ENCODE data around the gene KLB. TPM values are rescaled to one million over a fixed set of nuclear protein-coding genes. Genes with fewer than 3 reads are reported as not detected.
"Not testable (repeated sequence)": the region's sequence is repeated elsewhere in the genome, so short reads cannot be mapped to it uniquely, and the experiment has no call there.

KLB gene
- total RNA-seq = not detected in 2 replicates

DNA sequence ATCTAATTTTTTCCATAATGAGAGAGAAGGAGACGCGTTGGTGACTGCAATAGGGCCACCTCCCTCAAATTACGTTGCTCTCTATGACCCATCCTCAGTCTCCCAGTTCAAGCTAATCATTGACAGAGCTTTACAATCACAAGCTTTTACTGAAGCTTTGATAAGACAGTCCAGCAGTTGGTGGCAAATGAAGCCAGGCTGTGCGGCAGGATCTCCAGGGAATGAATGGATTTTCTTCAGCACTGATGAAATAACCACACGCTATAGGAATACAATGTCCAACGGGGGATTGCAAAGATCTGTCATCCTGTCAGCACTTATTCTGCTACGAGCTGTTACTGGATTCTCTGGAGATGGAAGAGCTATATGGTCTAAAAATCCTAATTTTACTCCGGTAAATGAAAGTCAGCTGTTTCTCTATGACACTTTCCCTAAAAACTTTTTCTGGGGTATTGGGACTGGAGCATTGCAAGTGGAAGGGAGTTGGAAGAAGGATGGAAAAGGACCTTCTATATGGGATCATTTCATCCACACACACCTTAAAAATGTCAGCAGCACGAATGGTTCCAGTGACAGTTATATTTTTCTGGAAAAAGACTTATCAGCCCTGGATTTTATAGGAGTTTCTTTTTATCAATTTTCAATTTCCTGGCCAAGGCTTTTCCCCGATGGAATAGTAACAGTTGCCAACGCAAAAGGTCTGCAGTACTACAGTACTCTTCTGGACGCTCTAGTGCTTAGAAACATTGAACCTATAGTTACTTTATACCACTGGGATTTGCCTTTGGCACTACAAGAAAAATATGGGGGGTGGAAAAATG lies at the start of gene KLB:
Gene KLB (plus strand): TSS at position 168 of the 821 bp plus-strand sequence. CDS start 20 bp downstream, at position 188.
- H2AFZ ChIP-seq (ENCODE audit: low read length) = peak within 1 kb of the TSS; percentile 16
- peak within 1 kb of the TSS; percentile 52 for H3K4me2 ChIP-seq (ENCODE audit: insufficient read depth, low read length)
- H3K4me1 ChIP-seq (ENCODE audit: insufficient read depth, low read length) = peaks cover 3% of the 10 kb centered on the region
- H3K36me3 ChIP-seq (ENCODE audit: insufficient read depth, low read length) = no peaks in the 10 kb centered on the region
- H3K4me3 ChIP-seq (ENCODE audit: insufficient read depth, low read length) = peak within 1 kb of the TSS; percentile 4
- TF ChIP-seq, protein P1, sequence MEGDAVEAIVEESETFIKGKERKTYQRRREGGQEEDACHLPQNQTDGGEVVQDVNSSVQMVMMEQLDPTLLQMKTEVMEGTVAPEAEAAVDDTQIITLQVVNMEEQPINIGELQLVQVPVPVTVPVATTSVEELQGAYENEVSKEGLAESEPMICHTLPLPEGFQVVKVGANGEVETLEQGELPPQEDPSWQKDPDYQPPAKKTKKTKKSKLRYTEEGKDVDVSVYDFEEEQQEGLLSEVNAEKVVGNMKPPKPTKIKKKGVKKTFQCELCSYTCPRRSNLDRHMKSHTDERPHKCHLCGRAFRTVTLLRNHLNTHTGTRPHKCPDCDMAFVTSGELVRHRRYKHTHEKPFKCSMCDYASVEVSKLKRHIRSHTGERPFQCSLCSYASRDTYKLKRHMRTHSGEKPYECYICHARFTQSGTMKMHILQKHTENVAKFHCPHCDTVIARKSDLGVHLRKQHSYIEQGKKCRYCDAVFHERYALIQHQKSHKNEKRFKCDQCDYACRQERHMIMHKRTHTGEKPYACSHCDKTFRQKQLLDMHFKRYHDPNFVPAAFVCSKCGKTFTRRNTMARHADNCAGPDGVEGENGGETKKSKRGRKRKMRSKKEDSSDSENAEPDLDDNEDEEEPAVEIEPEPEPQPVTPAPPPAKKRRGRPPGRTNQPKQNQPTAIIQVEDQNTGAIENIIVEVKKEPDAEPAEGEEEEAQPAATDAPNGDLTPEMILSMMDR (IDR thresholded peaks at IDR 0.05; ENCODE audit: extremely low read depth, low read depth, low read length) = no peak
- no peaks in the 10 kb centered on the region for H3K27me3 ChIP-seq (ENCODE audit: insufficient read depth, low read length)
- H3K9me3 ChIP-seq (ENCODE audit: low read depth, low read length) = no peaks in the 10 kb centered on the region
- no peaks in the 10 kb centered on the region for H3K79me2 ChIP-seq (ENCODE audit: insufficient read depth, low read length)
- no peaks in the 10 kb centered on the region for H4K20me1 ChIP-seq (ENCODE audit: insufficient read depth, low read length)
- DNase-seq (ENCODE audit: insufficient read length, low spot score, missing footprints) = no peak
- H3K27ac ChIP-seq (ENCODE audit: low read depth, low read length) = no peak within 1 kb of the TSS

DNA sequence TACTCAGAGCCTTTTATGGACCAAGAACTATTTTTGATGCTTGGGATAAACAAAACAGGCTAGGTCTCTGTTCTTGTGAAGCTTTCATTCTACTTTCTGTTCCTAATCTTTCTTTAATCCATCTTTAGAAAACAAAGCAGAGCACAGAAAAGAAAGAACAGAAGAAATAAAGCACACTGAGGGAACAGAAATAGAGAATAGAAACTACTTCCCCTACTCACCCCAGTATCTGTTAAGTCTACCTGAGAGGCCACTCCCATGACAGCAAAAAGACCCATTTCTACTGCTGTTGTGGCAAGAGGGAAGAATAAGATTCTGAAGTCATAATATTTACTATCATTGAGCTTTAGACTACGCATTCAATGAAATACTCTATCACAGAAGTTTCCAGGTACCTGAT lies 49.7 kb upstream of the KLB start:
- no peak overlapping the region for H3K4me3 ChIP-seq (ENCODE audit: insufficient read depth, low read length)
- no peaks in the 10 kb centered on the region for H3K36me3 ChIP-seq (ENCODE audit: insufficient read depth, low read length)
- H3K27ac ChIP-seq (ENCODE audit: low read depth, low read length) = no peak overlapping the region
- H3K9me3 ChIP-seq (ENCODE audit: low read depth, low read length) = no peaks in the 10 kb centered on the region
- H3K79me2 ChIP-seq (ENCODE audit: insufficient read depth, low read length) = peaks cover 89% of the 10 kb centered on the region
- H4K20me1 ChIP-seq (ENCODE audit: insufficient read depth, low read length) = no peaks in the 10 kb centered on the region
- DNase-seq (ENCODE audit: insufficient read length, low spot score, missing footprints) = no peak
- peaks cover 24% of the 10 kb centered on the region for H3K4me1 ChIP-seq (ENCODE audit: insufficient read depth, low read length)
- H3K27me3 ChIP-seq (ENCODE audit: insufficient read depth, low read length) = no peaks in the 10 kb centered on the region
- peak overlapping the region; percentile 43 for H3K4me2 ChIP-seq (ENCODE audit: insufficient read depth, low read length)
- TF ChIP-seq, protein P1 (IDR thresholded peaks at IDR 0.05; ENCODE audit: extremely low read depth, low read depth, low read length) = no peak
- no peak overlapping the region for H2AFZ ChIP-seq (ENCODE audit: low read length)

DNA sequence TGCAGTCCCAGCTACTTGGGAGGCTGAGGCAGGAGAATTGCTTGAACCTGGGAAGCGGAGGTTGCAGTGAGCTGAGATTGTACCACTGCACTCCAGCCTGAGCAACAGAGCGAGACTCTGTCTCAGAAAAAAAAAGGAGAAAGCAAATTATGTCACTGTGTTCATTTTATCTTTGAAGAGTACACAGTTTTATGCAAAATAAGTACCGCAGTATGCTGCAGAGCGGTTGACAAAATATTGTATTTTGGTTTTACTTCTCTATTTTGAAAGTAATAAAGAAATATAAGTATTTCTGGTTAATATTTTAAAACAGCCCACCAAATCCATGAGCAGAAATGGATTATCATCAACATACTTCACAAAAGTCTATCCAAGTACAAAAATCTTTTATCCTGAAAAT lies 46.1 kb upstream of the KLB start:
- not testable (repeated sequence) for H3K36me3 ChIP-seq (ENCODE audit: insufficient read depth, low read length); H3K4me3 ChIP-seq (ENCODE audit: insufficient read depth, low read length); H3K4me2 ChIP-seq (ENCODE audit: insufficient read depth, low read length); DNase-seq (ENCODE audit: insufficient read length, low spot score, missing footprints); H4K20me1 ChIP-seq (ENCODE audit: insufficient read depth, low read length); H3K27ac ChIP-seq (ENCODE audit: low read depth, low read length); H2AFZ ChIP-seq (ENCODE audit: low read length); H3K27me3 ChIP-seq (ENCODE audit: insufficient read depth, low read length); H3K9me3 ChIP-seq (ENCODE audit: low read depth, low read length)
- peaks cover 94% of the 10 kb centered on the region for H3K79me2 ChIP-seq (ENCODE audit: insufficient read depth, low read length)
- peaks cover 16% of the 10 kb centered on the region for H3K4me1 ChIP-seq (ENCODE audit: insufficient read depth, low read length)

DNA sequence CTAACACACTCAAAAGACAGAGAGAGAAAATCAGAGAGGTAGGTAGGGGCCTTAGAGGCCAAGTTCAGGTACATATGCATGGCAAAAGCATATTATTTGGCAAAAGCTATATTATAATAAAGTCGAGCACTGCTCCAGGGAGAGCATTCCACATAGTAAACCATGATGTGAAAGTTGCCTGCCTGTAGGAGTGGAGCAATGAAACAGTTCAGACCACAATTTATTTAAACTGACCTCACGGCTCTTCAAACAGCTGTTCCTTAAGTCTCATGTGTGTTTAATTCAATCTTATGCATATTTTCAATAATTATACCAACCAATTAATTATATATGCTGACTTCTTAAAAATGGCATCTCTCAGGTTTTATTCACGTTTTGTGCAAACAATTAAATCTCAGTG lies 43.9 kb upstream of the KLB start:
- Histone ChIP-seq H3K27ac (ENCODE audit: low read depth, low read length) (no peak overlapping the region), H3K9me3 (ENCODE audit: low read depth, low read length) (no peaks in the 10 kb centered on the region), H3K79me2 (ENCODE audit: insufficient read depth, low read length) (peaks cover 80% of the 10 kb centered on the region), H4K20me1 (ENCODE audit: insufficient read depth, low read length) (no peaks in the 10 kb centered on the region), H3K4me1 (ENCODE audit: insufficient read depth, low read length) (peaks cover 10% of the 10 kb centered on the region), H3K27me3 (ENCODE audit: insufficient read depth, low read length) (no peaks in the 10 kb centered on the region), H3K4me2 (ENCODE audit: insufficient read depth, low read length) (no peak overlapping the region), H3K36me3 (ENCODE audit: insufficient read depth, low read length) (peaks cover 2% of the 10 kb centered on the region), H2AFZ (ENCODE audit: low read length) (no peak overlapping the region), H3K4me3 (ENCODE audit: insufficient read depth, low read length) (no peak overlapping the region)
- DNase-seq (ENCODE audit: insufficient read length, low spot score, missing footprints) = no peak
- TF ChIP-seq, protein P1 (IDR thresholded peaks at IDR 0.05; ENCODE audit: extremely low read depth, low read depth, low read length) = no peak
